Measurements from ENCODE around the gene TPSG1.
"Not testable (repeated sequence)": the region's sequence is repeated elsewhere in the genome, so short reads cannot be mapped to it uniquely, and the experiment has no call there.

TPSG1 gene

DNA sequence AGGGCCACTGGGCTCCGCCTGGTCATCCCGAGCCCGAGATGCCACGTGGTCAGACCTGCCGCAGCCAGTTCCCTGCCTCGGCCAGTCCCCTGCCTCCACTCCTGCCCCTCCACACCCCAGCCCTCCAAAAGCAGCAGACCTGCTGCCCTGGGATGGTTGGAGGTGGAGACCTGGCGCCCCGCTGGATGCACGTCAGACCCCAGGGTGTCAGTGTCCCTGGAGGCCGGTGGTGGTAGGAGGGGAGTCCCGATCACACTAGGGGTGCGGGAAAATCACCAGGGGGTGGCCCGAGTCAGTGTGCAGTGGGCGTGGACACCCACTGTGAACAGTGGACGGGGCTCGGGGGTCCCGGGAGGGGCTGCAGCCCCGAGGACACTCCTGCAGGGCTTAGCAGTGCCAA, 26.9 kb downstream of the TPSG1 start:
- no peak for DNase-seq (ENCODE audit: low read depth in 2 of 2, low spot score in 1 of 2)

DNA sequence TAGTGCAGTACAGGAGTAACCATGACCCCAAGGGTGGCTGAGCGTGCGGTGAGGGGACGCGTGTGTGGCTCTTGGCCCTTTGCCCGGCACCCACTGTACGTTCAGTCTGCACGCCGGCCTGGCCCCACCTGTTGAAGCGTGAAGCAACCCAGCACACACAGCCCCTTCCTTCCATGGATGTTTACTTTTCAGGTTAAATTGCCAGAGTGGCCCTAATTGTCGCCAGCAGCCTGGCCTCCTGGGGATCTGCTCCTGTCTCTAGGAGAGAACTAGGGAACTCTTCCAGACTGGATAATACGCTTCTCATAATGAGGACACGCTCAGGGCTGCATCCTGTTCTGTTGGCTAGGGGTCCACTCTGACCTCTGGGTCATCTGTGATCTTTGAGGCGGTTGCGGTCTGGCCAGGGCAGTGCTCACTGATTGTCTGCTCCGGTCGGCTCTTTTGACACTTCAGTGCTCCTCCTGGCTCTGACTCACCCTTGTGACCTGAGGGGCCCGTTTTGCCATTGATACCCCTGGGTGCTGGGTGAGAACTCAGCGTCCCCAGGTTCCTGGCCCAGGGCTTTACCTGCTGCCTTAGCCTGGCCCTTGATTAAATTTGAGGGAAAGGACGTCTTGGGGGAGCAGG, 27.7 kb downstream of the TPSG1 start:
- no peak for DNase-seq (ENCODE audit: low read depth in 2 of 2, low spot score in 1 of 2)

DNA sequence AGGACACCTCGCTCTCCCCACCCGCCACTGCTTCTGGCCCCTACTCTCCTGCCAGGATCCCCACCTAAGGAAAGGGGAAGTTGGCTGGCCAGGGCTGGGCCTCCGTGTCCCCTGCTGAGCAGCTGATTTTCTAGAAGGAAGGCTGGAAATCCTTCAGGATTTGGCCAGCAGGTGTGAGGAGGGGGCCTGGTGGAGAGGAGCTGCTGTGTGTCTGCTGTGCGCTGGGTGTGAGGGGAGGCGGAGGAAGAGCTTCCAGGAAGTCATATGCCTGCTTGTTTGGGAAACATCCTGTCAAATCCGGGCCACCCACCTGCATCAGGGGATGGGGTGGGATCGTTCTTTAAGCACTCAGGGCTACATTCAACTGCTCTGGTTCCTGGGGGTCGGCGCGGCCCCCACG, 28.6 kb downstream of the TPSG1 start:
- DNase-seq (ENCODE audit: low read depth in 2 of 2, low spot score in 1 of 2), result no peak

DNA sequence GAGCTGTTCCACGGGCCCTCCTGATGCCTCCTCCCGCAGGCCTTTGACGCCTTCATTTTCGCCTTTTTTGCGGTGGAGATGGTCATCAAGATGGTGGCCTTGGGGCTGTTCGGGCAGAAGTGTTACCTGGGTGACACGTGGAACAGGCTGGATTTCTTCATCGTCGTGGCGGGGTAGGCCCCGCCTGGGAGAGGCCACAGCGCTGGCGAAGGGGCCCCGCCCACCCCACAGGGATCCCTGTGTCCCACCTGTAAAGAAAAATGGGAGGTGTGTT, 29.7 kb downstream of the TPSG1 start:
- no peak for DNase-seq (ENCODE audit: low read depth in 2 of 2, low spot score in 1 of 2)

DNA sequence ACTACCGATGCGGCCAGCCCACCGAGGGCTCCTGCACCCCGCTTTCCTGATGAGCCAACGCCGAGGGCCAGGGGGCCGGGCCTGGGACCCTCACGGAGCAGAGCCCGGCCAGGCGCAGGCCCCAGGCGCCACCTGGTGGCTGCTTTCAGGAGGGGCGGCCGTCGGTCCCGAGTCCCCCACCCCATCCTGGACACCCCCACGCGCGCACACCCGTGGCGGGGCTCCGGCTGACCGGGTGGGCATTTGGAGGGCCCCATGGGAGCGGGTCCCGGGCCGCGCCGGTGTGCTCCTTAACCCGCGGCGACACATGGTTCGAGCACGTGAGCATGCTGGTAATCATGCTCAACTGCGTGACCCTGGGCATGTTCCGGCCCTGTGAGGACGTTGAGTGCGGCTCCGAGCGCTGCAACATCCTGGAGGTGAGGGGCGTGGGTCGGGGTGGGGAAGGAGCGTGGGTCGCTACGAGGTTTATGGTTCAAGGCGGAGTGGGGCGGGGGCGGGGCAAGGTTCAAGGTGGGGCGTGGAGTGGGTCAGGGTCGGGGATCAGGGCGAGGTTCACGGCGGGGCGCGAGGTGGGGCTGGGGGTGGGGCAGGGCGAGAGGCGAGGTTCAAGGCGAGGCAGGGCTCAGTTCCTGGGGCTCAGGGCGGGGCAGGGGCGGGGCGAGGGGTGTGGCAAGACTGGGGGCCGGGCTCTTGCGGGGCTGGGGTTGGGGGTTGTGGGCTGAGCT, 30.2 kb downstream of the TPSG1 start:
- DNase-seq (ENCODE audit: low read depth in 2 of 2, low spot score in 1 of 2), result no peak

DNA sequence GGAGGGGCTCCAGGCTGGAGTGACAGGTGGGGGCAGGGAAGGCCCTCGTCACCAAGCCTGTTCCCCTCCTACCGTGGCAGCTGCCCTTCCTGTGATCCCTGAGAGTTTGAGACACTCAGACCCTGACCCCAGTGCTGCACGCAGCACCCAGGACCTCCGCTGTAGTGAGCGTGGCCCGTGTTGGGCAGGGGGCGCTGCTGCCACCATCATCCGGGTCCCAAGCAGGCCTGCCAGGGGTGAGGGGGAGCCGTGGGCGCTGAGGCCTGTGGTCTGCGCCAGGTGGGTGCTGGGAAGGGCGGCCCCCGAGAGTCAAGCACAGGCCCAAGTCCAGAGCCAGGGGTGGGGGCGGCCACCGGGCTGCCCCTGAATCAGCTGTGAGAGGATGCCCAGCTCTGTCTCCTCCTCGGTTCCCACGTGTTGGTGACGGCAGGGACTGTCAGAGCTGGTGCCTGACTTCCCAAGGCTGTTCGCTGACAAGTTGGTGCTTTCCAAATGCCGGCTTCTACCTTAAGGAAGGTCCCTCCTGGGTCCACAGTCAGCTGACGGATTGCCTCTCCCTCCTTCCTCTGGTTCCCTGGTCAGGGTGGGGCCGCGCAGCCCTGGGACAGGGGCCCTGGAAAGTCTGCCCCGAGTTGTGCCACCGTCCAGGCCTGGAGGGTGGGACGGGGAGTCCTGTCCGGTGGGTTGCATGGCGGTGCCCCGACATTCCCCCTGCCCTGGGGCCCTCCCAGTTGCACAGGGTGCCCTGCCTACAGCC, 31.1 kb downstream of the TPSG1 start:
- DNase-seq (ENCODE audit: low read depth in 2 of 2, low spot score in 1 of 2), result no peak

DNA sequence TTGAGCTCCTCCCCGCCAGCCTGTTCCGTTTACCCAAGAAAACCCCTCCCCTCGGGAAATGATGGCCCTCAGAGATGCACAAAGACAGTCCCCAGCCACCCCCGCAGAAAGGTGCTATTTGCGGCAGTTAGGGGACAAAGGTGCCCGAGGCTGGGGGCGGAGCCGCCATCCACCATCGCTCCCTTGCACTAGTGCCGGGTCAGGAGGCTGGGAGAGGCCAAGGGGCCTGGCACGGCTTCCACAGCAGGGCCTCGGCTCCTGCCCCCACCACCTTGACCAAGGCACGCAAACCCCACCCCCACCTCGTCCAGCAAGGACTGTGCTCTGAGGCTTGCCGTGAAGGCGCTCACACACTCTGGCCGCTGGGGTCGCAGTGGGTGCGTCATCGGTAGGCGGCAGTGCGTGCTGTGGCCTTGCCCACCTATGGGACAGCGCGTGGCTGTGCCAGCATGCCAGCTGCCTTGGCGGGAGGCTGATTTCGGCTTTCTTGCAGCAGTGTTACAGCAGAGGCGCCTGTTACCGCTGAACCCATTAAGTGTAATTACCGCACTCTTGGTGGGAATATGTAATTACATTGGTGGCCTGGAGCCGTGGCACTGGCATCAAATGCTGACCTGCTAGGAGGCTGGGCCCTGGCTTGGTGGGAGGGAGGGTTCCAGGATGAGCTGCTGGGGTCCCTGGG, 31.8 kb downstream of the TPSG1 start:
- no peak for DNase-seq (ENCODE audit: low read depth in 2 of 2, low spot score in 1 of 2)

DNA sequence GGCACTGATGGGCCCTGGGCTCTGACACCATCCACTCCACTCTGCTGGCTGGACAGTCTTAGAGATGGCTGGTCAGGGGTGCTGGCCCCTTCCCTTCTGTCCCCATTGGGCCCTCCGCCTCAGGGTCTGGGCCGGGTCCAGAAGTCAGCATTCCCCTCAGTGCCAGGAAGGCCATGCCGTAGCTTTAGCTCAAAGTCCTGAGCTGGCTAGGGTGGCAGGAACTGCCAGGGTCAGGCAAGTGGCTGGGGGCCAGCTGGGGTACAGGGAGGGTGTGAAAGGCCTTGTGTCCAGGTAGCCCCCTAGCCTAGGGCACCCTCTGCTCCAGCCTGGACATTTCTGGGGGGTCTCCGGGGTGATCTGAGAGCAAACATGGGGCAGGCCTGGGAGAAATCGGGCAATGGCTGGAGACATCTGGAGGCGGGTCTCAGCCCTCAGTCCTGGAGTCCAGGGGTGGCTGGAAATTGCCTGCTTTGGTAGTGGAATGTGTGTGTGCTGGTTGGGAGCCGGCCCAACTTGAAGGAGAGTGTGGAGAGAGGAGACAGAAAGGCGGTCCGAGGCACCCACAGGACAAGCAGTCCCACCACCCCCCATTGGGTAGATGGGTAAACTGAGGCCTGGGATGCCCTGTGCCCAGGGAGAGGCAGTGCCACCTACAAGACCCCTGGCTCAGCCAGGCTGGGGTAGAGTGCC, 32.5 kb downstream of the TPSG1 start:
- DNase-seq (ENCODE audit: low read depth in 2 of 2, low spot score in 1 of 2), result no peak

DNA sequence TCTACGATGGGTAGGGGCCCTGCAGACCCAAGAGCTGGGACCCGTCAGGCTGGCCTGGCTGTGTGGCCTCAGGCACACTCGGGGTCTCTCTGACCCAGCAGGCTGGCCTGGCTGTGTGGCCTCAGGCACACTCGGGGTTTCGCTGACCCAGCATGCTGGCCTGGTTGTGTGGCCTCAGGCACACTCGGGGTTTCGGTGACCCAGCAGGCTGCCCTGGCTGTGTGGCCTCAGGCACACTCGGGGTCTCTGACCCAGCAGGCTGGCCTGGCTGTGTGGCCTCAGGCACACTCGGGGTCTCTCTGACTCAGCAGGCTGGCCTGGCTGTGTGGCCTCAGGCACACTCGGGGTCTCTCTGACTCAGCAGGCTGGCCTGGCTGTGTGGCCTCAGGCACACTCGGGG, 34.3 kb downstream of the TPSG1 start:
- DNase-seq (ENCODE audit: low read depth in 2 of 2, low spot score in 1 of 2), result not testable (repeated sequence)

DNA sequence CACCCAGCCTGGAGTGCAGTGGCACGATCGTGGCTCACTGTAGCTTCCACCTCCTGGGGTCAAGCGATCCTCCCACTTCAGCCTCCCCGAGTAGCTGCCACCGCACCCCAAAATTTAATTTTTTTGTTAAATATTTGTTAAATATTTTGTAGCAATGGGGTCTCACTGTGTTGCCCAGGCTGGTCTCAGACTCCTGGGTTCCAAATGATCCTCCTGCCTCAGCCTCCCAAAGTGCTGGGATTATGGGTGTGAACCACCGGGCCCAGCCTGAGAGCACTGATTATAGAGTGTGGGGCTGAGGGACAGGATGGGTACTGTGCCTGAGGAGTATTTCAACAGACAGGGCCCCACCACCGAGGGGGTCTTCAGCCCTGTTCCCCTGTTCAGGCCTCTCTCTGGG, 35.6 kb downstream of the TPSG1 start:
- DNase-seq (ENCODE audit: low read depth in 2 of 2, low spot score in 1 of 2), result no peak

DNA sequence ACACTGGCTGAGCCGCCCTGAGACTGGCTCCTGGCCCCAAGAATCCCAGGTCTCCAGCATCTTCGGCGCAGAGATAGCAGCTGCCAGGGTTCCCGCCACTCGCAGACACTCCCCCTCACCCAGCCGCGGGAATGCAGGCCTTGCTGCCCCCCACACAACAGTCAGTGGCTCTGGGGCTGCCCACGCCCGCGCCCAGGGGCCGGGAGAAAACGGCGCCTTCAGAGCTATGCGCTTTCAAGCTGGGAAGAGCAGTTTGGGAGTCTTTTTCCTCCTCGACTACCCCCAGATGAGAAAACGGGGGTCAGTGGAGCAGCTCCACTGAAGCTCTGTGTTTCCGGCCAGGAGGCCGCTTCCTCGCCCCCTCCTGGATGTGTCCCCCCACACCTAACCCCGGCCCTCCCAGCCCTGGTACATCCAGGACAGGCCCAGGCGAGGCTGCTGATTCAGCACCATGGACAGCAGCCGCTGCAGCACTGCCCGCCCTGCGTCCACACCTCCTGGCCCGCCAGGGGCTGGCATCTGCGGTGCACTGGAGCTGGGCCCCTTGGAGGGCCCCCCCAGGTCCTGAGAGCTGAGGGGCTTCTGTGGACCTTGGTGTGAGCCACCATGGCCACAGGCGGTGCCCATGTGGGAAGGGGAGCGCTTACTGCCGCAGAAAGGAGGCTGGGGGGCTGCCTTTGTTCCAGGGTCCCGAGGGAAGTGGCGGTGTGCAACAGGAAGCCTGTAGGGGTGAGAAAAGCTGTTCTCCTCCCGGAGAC, 36.5 kb downstream of the TPSG1 start:
- DNase-seq (ENCODE audit: low read depth in 2 of 2, low spot score in 1 of 2), result no peak

DNA sequence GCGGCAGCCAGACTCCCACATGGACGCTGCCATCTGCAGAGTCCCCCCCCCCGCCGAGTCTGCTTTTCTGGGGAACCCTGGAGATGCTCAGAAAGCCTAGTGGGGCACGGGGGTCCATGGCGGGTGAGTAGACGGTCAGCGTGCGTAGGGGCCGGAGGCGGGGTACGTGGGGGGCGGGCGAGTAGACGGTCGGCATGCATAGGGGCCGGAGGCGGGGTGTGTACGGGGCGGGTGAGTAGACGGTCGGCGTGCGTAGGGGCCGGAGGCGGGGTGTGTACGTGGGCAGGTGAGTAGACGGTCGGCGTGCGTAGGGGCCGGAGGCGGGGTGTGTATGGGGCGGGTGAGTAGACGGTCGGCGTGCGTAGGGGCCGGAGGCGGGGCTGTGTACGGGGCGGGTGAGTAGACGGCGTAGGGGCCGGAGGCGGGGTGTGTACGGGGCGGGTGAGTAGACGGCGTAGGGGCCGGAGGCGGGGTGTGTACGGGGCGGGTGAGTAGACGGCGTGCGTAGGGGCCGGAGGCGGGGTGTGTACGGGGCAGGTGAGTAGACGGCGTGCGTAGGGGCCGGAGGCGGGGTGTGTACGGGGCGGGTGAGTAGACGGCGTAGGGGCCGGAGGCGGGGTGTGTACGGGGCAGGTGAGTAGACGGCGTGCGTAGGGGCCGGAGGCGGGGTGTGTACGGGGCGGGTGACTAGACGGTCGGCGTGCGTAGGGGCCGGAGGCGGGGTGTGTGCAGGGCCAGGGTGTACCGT, 39.4 kb downstream of the TPSG1 start:
- not testable (repeated sequence) for DNase-seq (ENCODE audit: low read depth in 2 of 2, low spot score in 1 of 2)

DNA sequence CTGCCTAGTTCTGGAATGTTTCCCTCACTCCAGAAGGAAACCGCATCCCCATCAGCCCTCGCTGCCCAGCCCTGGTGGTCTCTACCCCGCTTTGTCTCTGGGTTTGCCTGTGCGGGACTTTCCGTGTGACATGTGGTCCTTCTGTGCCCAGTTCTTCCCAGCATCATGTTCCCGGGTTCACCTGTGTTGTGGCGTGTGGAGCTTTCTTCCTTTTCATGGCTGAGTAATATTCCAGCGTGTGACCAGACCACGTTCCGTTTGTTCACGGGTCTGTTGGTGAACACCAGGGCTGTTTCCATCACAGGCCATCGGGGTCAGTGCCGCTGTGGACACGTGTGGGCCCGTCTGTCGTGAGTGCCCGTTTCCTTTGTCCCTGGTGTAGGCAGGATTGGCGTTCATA, 40.1 kb downstream of the TPSG1 start:
- DNase-seq (ENCODE audit: low read depth in 2 of 2, low spot score in 1 of 2), result no peak

DNA sequence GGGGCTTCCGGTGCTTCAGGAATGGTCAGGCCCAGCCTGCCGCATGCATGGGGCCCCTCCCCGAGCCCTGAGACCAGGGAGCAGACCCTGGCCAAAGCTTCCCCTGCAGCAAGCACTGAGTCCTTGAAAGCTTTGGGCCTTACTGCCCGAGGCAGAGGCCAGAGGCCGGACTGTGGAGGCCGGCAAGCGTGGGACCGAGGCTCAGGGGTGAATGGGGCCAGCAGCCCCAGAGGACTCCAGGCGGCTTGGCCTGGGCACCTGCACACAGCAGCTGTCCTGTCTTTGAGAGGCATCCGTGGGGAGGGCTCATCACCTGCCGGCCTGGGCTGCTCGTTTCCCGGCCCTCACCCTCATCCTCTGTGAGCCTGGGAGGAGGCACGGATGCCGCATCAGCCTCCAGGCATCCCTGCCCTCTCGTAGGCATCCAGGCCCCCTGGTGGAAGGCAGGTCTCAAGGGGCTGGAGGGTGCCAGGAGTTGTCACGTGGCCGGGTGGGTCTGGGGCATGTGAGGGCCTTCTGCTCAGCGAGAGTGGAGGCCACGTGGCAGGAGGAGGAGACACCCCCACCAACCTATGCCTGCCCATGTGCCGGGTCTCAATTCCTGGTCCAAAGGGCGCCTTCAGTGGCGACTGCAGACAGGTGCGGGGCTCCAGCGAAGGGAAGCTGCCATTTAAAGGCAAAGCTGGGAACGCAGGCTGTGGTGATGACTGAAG, 40.8 kb downstream of the TPSG1 start:
- no peak for DNase-seq (ENCODE audit: low read depth in 2 of 2, low spot score in 1 of 2)

DNA sequence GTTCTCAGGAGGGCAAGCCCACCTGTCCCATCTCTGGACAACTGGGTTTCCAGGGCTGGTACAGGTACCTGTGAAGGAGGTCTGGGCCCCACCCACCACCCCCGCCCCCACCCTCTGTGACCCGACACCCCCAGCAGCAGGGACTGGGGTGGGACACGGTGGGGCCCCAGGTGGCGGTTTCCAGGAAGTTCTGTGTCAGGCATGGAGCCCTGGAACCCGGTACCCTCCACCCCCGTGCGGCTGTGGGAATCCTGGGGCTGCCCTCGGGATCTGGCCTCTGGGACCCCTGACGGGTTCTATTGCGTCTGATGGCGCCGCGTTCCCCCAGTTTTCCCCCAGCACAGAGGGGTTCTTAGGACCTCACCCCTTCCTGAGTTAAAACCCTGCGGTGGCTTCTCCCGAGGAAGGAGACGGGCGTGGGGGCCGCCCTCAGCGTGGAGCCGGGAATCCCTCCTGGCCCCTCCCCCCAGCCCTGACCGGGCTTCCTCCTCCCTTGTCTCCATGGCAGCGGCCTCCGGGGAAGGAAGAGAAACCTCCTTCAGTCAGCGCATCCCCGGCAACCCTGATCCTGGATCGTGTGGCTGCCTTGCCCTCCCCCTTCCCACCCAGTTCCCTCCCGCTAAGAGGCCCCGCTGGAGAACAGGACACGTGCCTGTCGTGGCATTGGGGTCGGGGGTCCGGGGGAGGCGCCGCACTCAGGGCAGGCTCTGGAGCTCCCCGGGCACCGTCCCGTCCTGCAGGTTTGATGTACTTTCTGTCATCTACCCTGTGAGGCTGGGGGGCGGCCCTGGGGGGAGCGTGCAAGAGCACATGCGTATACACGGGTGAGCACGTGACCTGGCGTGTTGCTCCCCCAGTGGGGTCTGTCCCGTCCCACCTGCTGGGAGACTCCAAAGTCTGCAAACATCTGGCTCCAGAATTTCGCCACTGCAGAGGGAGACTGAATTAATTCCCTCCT, 41.8 kb downstream of the TPSG1 start:
- DNase-seq (ENCODE audit: low read depth in 2 of 2, low spot score in 1 of 2), result no peak

DNA sequence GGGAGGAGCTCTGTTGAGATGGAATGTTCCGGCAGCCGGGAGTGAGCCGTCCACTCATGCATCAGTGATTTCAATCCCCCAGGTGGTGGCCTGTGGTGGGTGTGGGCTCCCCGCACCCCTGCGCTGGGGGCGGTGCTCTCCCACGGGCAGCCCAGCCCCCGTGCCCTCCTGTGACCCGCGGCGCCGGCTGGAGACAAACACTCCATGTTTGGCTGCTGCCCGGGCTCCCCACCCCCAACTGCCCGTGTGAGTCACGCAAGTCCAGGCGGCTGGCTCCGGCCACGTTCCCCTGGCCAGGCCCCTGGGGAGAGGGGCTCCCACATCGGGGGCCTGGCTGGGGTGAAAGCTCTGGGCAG, 42.8 kb downstream of the TPSG1 start:
- no peak for DNase-seq (ENCODE audit: low read depth in 2 of 2, low spot score in 1 of 2)

DNA sequence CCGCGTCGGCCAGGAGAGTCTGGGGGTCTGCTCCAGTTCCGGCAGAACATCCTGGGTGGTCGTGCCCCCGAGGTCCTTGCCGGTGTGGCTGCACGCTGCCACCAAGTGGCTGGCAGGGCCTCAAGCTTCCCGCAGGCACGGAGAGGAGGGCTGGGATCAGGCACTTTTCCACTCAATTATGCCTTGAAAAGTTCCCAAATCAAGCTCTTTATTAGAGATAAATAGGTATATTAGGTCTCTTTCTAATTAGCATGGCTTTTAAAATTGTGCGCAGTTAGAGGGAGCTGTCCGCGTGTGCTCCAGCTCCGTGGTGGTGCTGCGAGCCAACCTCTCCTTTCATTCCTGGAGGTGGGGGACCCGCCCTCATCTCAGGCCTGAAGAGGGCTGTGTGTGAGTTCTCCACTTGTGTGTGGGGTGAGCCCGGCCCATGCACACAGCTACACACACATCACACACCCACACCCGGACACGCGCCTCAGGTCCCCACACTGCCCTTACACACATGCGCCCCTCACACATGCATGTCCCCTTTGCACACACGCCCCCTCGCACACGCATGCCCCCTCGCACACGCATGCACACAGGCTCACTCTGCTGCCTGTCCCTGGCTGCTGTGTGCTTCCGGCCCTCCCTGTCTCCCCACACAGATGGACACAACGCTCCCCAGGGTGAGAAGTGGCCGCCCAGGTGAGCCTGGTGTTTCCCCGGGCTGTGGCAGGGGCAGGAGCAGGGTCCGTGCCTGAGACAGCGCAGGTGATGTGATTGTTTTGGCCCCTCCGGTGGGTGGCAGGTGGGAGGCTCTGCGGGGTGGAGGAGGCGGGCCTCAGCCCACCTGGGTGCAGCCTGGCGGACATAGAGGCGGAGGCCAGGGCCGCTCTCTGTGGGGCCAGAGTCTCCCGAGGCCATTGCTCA, 43.4 kb downstream of the TPSG1 start:
- DNase-seq (ENCODE audit: low read depth in 2 of 2, low spot score in 1 of 2), result no peak

Measured in stimulated activated CD8-positive, alpha-beta memory T cell treated with anti-CD3 and anti-CD28 coated beads, Interleukin-4, amount 100 ng/mL, for 1 hour (primary cell).